ENCODE measurements around the gene GBF1. TPM values are rescaled to one million over a fixed set of nuclear protein-coding genes. Genes with fewer than 3 reads are reported as not detected.

GBF1 gene
- total and polyA plus RNA-seq, 10 donors = 5.8 to 42.1 (median 38.6) TPM

DNA sequence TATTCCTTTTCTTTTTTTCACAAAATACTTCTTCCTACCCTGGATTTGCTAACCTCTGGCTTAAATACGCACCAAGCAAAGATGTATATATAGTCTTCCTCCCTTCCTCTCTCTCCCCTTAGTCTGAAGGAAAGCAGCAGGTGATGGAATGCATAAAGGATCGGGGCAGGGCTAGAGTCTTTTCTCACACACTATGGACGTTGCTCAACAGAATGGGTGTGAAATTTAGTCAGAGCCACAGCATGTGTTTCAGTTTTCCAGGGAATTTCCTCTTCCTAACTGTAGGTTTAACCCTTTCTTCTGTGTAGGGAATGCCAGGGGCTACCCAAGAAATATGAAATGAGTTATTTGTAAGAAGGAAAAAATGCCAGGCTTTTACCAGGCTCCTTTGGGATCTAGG is 78.7 kb downstream of the GBF1 start:
- WGBS, 5 donors = 59 to 86% (median 70%) methylated on average over 3 of the region's 3 CpGs
- TF ChIP-seq, protein P1, sequence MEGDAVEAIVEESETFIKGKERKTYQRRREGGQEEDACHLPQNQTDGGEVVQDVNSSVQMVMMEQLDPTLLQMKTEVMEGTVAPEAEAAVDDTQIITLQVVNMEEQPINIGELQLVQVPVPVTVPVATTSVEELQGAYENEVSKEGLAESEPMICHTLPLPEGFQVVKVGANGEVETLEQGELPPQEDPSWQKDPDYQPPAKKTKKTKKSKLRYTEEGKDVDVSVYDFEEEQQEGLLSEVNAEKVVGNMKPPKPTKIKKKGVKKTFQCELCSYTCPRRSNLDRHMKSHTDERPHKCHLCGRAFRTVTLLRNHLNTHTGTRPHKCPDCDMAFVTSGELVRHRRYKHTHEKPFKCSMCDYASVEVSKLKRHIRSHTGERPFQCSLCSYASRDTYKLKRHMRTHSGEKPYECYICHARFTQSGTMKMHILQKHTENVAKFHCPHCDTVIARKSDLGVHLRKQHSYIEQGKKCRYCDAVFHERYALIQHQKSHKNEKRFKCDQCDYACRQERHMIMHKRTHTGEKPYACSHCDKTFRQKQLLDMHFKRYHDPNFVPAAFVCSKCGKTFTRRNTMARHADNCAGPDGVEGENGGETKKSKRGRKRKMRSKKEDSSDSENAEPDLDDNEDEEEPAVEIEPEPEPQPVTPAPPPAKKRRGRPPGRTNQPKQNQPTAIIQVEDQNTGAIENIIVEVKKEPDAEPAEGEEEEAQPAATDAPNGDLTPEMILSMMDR (IDR thresholded peaks at IDR 0.05 in 8 of 11, conservative IDR thresholded peaks at IDR 0.05 in 3 of 11) = no peak
- TF ChIP-seq POLR2AphosphoS5 (IDR thresholded peaks at IDR 0.05) (no peak), POLR2A (IDR thresholded peaks at IDR 0.05) (no peak)
- no peak for DNase-seq

DNA sequence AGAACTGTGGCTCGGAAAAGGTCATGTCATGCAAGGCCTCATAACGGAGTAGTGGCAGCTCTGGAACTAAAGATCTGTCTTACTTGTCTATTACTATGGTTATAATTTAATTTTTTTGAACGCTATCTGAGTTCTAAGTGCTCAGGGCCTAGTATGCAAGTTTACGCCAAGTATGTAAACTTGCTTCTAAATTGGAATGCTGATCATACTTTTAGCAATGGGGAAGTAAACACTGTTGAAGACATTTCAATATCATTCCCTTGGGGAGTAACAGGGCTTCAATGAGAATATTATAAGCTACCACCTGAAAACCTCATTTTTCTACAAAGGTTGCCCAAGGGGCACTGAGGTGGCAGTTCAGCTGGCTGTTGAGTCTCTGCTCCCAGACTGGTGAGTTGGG is 80.7 kb downstream of the GBF1 start:
- DNase-seq = no peak
- Histone ChIP-seq H3K27me3 (replicated peaks in 1 of 7) (no peaks in the 10 kb centered on the region), H3K9me3 (no peaks in the 10 kb centered on the region), H3K27ac (no peak overlapping the region), H3K4me3 (no peak overlapping the region), H3K36me3 (peaks cover 0 to 14% (median 0%) of the 10 kb centered on the region in 6 donors), H3K4me1 (peaks cover 0 to 37% (median 13%) of the 10 kb centered on the region in 6 donors)
- 84 to 94% (median 89%) methylated on average over 4 of the region's 4 CpGs for WGBS, 5 donors
- TF ChIP-seq, protein P1 (IDR thresholded peaks at IDR 0.05 in 8 of 11, conservative IDR thresholded peaks at IDR 0.05 in 3 of 11) = no peak
- TF ChIP-seq POLR2A (IDR thresholded peaks at IDR 0.05) (no peak), POLR2AphosphoS5 (IDR thresholded peaks at IDR 0.05) (no peak)
- intact Hi-C loops (cut with DNase I; ENCODE audit: low total_unique reads) = no loop called here

More for the DNA sequence above, 78.7 kb downstream of the GBF1 start:
- Histone ChIP-seq H3K36me3 (peaks cover 0 to 14% (median 0%) of the 10 kb centered on the region in 6 donors), H3K9me3 (no peaks in the 10 kb centered on the region), H3K4me3 (no peak overlapping the region), H3K4me1 (peaks cover 0 to 37% (median 13%) of the 10 kb centered on the region in 6 donors), H3K27me3 (replicated peaks in 1 of 7) (no peaks in the 10 kb centered on the region), H3K27ac (no peak overlapping the region)
- intact Hi-C loops (cut with DNase I; ENCODE audit: low total_unique reads) = no loop called here

DNA sequence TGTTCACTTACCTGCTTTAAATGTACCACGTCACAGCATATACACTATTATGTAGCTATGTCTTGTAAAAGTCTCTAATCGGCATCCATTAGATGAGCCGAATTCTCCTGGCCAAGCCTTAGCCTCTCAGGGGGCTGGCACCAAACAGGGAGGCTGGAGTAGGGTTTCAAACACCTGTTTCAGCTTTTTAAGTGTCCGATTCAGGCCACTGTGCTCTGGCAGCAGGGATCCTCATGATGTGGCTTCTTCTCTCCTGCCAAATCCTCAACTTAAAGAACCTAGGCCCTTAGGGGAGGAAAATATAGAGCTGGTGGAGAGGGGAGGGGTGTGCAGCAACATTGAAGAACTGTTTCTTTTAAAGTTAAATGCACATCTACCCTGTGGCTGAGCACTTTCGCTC is 81.7 kb downstream of the GBF1 start:
- intact Hi-C loops (cut with DNase I; ENCODE audit: low total_unique reads) = no loop called here
- 91 to 96% (median 93%) methylated on average over 5 of the region's 5 CpGs for WGBS, 5 donors
- H3K27ac ChIP-seq = no peak overlapping the region
- TF ChIP-seq POLR2AphosphoS5 (IDR thresholded peaks at IDR 0.05) (no peak), POLR2A (IDR thresholded peaks at IDR 0.05) (no peak)
- TF ChIP-seq, protein P1 (IDR thresholded peaks at IDR 0.05 in 8 of 11, conservative IDR thresholded peaks at IDR 0.05 in 3 of 11) = no peak
- no peak for DNase-seq
- no peaks in the 10 kb centered on the region for H3K27me3 ChIP-seq (replicated peaks in 1 of 7)
- H3K4me3 ChIP-seq = no peak overlapping the region
- H3K9me3 ChIP-seq = no peaks in the 10 kb centered on the region
- peaks cover 0 to 9% (median 0%) of the 10 kb centered on the region in 6 donors for H3K36me3 ChIP-seq
- peaks cover 0 to 27% (median 13%) of the 10 kb centered on the region in 6 donors for H3K4me1 ChIP-seq

DNA sequence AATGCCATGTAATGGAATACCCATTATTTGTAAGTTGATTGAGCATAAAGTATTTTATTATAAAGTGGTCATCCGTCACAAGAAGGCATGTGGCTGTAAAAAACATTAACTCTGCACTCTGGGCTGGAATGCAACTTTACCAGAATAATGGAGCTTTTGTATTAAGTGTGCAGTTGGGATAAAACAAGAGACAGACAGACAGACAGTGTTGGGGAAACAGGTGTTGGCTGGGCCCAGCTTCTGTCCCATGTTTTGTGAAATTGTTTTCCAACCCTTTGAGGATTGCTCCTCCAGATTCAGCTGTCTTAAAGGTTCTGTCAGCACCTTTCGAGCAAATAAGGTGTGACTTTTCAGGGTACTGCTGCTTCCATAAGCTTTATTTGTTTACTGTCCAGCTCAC is 82.3 kb downstream of the GBF1 start:
- H3K27me3 ChIP-seq (replicated peaks in 1 of 7) = no peaks in the 10 kb centered on the region
- intact Hi-C loops (cut with DNase I; ENCODE audit: low total_unique reads) = no loop called here
- no peak for TF ChIP-seq POLR2AphosphoS5 (IDR thresholded peaks at IDR 0.05)
- TF ChIP-seq POLR2A (IDR thresholded peaks at IDR 0.05) = no peak
- TF ChIP-seq, protein P1 (IDR thresholded peaks at IDR 0.05 in 8 of 11, conservative IDR thresholded peaks at IDR 0.05 in 3 of 11) = no peak
- DNase-seq = no peak
- no peak overlapping the region for H3K4me3 ChIP-seq
- H3K27ac ChIP-seq = no peak overlapping the region
- 93 to 98% (median 96%) methylated on average over 2 of the region's 2 CpGs for WGBS, 5 donors
- H3K4me1 ChIP-seq = peaks cover 0 to 21% (median 10%) of the 10 kb centered on the region in 6 donors
- H3K9me3 ChIP-seq = no peaks in the 10 kb centered on the region
- H3K36me3 ChIP-seq = peaks cover 0 to 12% (median 2%) of the 10 kb centered on the region in 6 donors

Data from spleen (tissue), 11 donors.